ENCODE measurements around the gene NKPD1.

DNA sequence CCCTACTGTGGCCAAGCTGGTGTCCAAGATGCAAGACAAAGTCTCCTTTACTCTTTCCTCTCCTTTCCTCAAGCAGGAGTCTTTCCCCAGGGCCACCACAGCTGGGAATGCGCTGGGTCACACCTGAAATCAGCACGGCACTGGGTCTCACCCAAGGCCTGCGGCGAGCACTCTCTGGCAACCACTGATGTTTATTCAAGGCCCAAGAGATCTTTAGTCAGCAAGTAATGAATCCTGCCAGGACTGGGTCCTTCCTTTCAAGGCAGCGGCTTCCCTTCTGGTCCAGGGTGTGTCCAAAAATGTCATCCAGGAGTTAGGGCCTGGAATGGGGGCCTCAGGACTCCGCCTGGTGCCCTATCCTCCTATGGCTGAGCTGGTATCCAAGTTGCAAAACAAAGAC lies 41.9 kb upstream of the NKPD1 start:
- TF ChIP-seq, protein P1, sequence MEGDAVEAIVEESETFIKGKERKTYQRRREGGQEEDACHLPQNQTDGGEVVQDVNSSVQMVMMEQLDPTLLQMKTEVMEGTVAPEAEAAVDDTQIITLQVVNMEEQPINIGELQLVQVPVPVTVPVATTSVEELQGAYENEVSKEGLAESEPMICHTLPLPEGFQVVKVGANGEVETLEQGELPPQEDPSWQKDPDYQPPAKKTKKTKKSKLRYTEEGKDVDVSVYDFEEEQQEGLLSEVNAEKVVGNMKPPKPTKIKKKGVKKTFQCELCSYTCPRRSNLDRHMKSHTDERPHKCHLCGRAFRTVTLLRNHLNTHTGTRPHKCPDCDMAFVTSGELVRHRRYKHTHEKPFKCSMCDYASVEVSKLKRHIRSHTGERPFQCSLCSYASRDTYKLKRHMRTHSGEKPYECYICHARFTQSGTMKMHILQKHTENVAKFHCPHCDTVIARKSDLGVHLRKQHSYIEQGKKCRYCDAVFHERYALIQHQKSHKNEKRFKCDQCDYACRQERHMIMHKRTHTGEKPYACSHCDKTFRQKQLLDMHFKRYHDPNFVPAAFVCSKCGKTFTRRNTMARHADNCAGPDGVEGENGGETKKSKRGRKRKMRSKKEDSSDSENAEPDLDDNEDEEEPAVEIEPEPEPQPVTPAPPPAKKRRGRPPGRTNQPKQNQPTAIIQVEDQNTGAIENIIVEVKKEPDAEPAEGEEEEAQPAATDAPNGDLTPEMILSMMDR (IDR thresholded peaks at IDR 0.05) = no peak
- no peak for TF ChIP-seq POLR2A (IDR thresholded peaks at IDR 0.05)
